Liver (tissue), 9 donors: ENCODE measurements around the gene TAGLN. TPM values are rescaled to one million over a fixed set of nuclear protein-coding genes. Genes with fewer than 3 reads are reported as not detected.

ENCODE experiments used
- DNase-seq: peaks from one replicate; pipeline ENCODE4 v3.0.0-alpha.2; 2017; ENCODE audit warnings: low spot score
- H3K27ac ChIP-seq, 2 donors: one replicate each; pipeline ENCODE4 v1.7.0; 2013; ENCODE audit warnings: inconsistent platforms in 2 of 2, low read length in 2 of 2, control low read depth in 1 of 2, low read depth in 1 of 2, mild to moderate bottlenecking in 1 of 2
- H3K27me3 ChIP-seq, 4 donors: one replicate each; pipeline versions ENCODE4 v1.6.1 to v1.7.0; 2013; ENCODE audit warnings: low read length in 3 of 4, inconsistent platforms in 1 of 4, mild to moderate bottlenecking in 1 of 4, moderate library complexity in 1 of 4; ENCODE audit not compliant: control insufficient read depth in 4 of 4, insufficient read depth in 4 of 4
- H3K36me3 ChIP-seq, 4 donors: one replicate each; pipeline versions ENCODE4 v1.6.1 to v1.7.0; 2013; ENCODE audit warnings: low read length in 3 of 4, mild to moderate bottlenecking in 3 of 4, low read depth in 1 of 4, moderate library complexity in 1 of 4; ENCODE audit not compliant: control insufficient read depth in 4 of 4, insufficient read depth in 3 of 4
- H3K4me1 ChIP-seq, 4 donors: one replicate each; pipeline versions ENCODE4 v1.6.1 to v1.7.0; 2013; ENCODE audit warnings: low read length in 3 of 4, mild to moderate bottlenecking in 3 of 4, moderate library complexity in 1 of 4; ENCODE audit not compliant: control insufficient read depth in 4 of 4, insufficient read depth in 4 of 4
- H3K4me3 ChIP-seq, 3 donors: one replicate each; pipeline versions ENCODE4 v1.6.1 to v1.7.0; 2013; ENCODE audit warnings: low read length in 3 of 3, control low read depth in 1 of 3, low read depth in 1 of 3, mild to moderate bottlenecking in 1 of 3
- H3K9ac ChIP-seq, 2 donors: one replicate each; pipeline ENCODE4 v1.7.0; 2013; ENCODE audit warnings: low read length in 2 of 2, mild to moderate bottlenecking in 2 of 2, moderate library complexity in 2 of 2, control low read depth in 1 of 2, low read depth in 1 of 2
- H3K9me3 ChIP-seq, 4 donors: one replicate each; pipeline versions ENCODE4 v1.6.1 to v1.7.0; 2013; ENCODE audit warnings: low read length in 3 of 4; ENCODE audit not compliant: control insufficient read depth in 4 of 4
- EGR1 ChIP-seq, 2 donors: IDR thresholded peaks; 2 replicates each; pipeline ENCODE4 v1.6.1; 2016 to 2018; ENCODE audit warnings: antibody characterized with exemption in 2 of 2, low read depth in 2 of 2
- FOXA1 ChIP-seq: IDR thresholded peaks from 2 replicates; pipeline ENCODE4 v1.6.1; 2016; ENCODE audit warnings: antibody characterized with exemption
- FOXA2 ChIP-seq: IDR thresholded peaks from 2 replicates; pipeline ENCODE4 v1.6.1; 2016; ENCODE audit warnings: antibody characterized with exemption
- GABPA ChIP-seq, 2 donors: IDR thresholded peaks in 1 of 2; conservative IDR thresholded peaks in 1 of 2; 2 replicates each; pipeline ENCODE4 v1.6.1; 2016; ENCODE audit warnings: antibody characterized with exemption in 2 of 2, mild to moderate bottlenecking in 1 of 2, moderate library complexity in 1 of 2
- HNF4A ChIP-seq, 2 donors: conservative IDR thresholded peaks; 2 replicates each; pipeline ENCODE4 v1.6.1; 2016; ENCODE audit warnings: antibody characterized with exemption in 2 of 2, mild to moderate bottlenecking in 2 of 2
- HNF4G ChIP-seq: IDR thresholded peaks from 2 replicates; pipeline ENCODE4 v1.6.1; 2016; ENCODE audit warnings: antibody characterized with exemption
- JUND ChIP-seq, 2 donors: IDR thresholded peaks; 2 replicates each; pipeline ENCODE4 v1.6.1; 2016; ENCODE audit warnings: antibody characterized with exemption in 2 of 2
- NR2F2 ChIP-seq: IDR thresholded peaks from 2 replicates; pipeline ENCODE4 v1.6.1; 2016; ENCODE audit warnings: antibody characterized with exemption
- RAD21 ChIP-seq, 2 donors: IDR thresholded peaks; 2 replicates each; pipeline ENCODE4 v1.6.1; 2016; ENCODE audit warnings: antibody characterized with exemption in 2 of 2, mild to moderate bottlenecking in 2 of 2
- RXRA ChIP-seq, 2 donors: IDR thresholded peaks; 2 replicates each; pipeline ENCODE4 v1.6.1; 2017 to 2018; ENCODE audit warnings: antibody characterized with exemption in 2 of 2, mild to moderate bottlenecking in 1 of 2
- SP1 ChIP-seq: IDR thresholded peaks from 2 replicates; pipeline ENCODE4 v1.6.1; 2018; ENCODE audit warnings: antibody characterized with exemption, mild to moderate bottlenecking
- TAF1 ChIP-seq: conservative IDR thresholded peaks from 2 replicates; pipeline ENCODE4 v1.6.1; 2016; ENCODE audit warnings: antibody characterized with exemption, mild to moderate bottlenecking
- YY1 ChIP-seq: IDR thresholded peaks from 2 replicates; pipeline ENCODE4 v1.6.1; 2016; ENCODE audit warnings: antibody characterized with exemption, mild to moderate bottlenecking
- WGBS: extraction: QIAGEN DNeasy Blood & Tissue Kit; methylation state at CpG from one replicate; pipeline ENCODE4 v1.1.7; 2013; 5-methylcytosine and 5-hydroxymethylcytosine counted together
- polyA plus RNA-seq, 2 donors: library from polyadenylated mRNA; stranded (reverse) in 1 of 2; unstranded in 1 of 2; fragments of 200-250 nt in 1 of 2; fragments of >200 nt in 1 of 2; fragmentation: Nextera tagmentation in 1 of 2; extraction: Ambion mirVana in 1 of 2; gene quantifications; one replicate each; pipeline versions ENCODE4 v1.2.1 to v1.2.3, GENCODE V29; 2013 to 2015
- total RNA-seq, 2 donors: library from RNA; depleted of rRNA; stranded (reverse); fragments of >200 nt; gene quantifications; one replicate each; pipeline ENCODE4 v1.2.3, GENCODE V29; 2014
- TF ChIP-seq, protein P1 (sequence below): IDR thresholded peaks from 2 replicates; pipeline ENCODE4 v1.6.1; 2016; ENCODE audit warnings: antibody characterized with exemption
- TF ChIP-seq, protein P2 (sequence below): IDR thresholded peaks from 2 replicates; pipeline ENCODE4 v1.6.1; 2016; ENCODE audit warnings: antibody characterized with exemption
- TF ChIP-seq, protein P3 (sequence below): IDR thresholded peaks from 2 replicates; pipeline ENCODE4 v1.6.1; 2016; ENCODE audit warnings: antibody characterized with exemption, mild to moderate bottlenecking
- TF ChIP-seq, protein P4 (sequence below): fragments of 150-350 bp; IDR thresholded peaks from 2 replicates; pipeline ENCODE4 v1.5.1; 2017; ENCODE audit warnings: improper control_type of control experiment, low read depth, low read length; ENCODE audit not compliant: missing input control
- TF ChIP-seq, protein P5 (sequence below): IDR thresholded peaks from 2 replicates; pipeline ENCODE4 v1.6.1; 2016; ENCODE audit warnings: antibody characterized with exemption
- donor health status: healthy.
- donor health status: healthy.
- donor health status: healthy.
- donor health status: healthy.
- donor health status: healthy.

TAGLN gene
- total and polyA plus RNA-seq, 4 donors: 7.4 to 309 (median 96.2) TPM

DNA sequence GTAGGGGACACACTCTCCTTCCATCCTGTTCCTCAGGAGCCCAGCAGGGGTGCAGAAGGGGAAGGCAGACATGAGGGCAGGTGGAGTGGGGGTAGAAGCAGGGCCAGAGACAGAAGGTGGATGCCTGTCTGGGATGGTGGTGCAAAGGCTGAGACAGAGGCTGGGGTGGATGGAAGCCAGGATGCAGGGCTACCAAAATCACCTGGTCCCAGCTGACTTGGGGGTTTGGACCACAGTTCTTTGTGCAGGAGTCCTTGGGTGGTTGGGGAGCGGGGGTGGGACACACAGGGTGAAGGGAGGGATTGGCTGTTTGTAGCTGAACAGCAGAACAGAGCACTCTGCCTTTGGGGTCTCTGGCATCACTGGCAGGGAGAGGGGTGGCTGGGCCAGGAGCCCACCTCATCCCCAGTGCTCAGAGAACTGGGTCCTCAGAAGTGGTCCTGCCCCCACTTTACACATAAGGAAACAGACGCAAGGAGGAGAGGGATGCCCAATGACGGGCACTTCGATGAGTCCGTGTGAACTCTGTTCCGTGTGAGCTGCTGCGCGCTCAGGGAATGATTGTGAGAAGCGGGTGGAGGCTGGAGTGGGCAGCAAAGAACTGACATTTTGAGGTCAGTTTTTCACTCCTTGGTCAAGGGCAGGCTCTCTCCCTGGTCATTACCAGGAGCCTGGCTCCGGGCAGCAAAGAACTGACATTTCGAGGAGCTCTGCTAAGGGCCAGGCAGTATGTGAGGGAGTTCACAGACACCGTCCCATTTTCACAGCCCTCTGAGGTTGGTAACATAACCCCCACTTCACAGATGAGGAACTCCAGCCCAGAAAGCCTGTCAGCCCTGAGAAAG lies 1.9 kb downstream of the TAGLN start:
- H3K9me3 ChIP-seq: no peaks in the 10 kb centered on the region
- peaks cover 0 to 21% (median 6%) of the 10 kb centered on the region in 4 donors for H3K36me3 ChIP-seq
- no peak for TF ChIP-seq NR2F2
- TF ChIP-seq HNF4G: no peak
- TF ChIP-seq, protein P1, sequence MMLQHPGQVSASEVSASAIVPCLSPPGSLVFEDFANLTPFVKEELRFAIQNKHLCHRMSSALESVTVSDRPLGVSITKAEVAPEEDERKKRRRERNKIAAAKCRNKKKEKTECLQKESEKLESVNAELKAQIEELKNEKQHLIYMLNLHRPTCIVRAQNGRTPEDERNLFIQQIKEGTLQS: no peak
- no peak for TF ChIP-seq RXRA (IDR thresholded peaks at IDR 0.05)
- no peak for TF ChIP-seq JUND (IDR thresholded peaks at IDR 0.05)
- TF ChIP-seq TAF1: no peak
- TF ChIP-seq EGR1 (IDR thresholded peaks at IDR 0.05; ENCODE audit: low read depth in 2 of 2): no peak
- TF ChIP-seq YY1: no peak
- no peak for TF ChIP-seq HNF4A (conservative IDR thresholded peaks at IDR 0.05)
- TF ChIP-seq, protein P2, sequence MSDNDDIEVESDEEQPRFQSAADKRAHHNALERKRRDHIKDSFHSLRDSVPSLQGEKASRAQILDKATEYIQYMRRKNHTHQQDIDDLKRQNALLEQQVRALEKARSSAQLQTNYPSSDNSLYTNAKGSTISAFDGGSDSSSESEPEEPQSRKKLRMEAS: no peak
- no peak for TF ChIP-seq RAD21 (IDR thresholded peaks at IDR 0.05)
- TF ChIP-seq, protein P3, sequence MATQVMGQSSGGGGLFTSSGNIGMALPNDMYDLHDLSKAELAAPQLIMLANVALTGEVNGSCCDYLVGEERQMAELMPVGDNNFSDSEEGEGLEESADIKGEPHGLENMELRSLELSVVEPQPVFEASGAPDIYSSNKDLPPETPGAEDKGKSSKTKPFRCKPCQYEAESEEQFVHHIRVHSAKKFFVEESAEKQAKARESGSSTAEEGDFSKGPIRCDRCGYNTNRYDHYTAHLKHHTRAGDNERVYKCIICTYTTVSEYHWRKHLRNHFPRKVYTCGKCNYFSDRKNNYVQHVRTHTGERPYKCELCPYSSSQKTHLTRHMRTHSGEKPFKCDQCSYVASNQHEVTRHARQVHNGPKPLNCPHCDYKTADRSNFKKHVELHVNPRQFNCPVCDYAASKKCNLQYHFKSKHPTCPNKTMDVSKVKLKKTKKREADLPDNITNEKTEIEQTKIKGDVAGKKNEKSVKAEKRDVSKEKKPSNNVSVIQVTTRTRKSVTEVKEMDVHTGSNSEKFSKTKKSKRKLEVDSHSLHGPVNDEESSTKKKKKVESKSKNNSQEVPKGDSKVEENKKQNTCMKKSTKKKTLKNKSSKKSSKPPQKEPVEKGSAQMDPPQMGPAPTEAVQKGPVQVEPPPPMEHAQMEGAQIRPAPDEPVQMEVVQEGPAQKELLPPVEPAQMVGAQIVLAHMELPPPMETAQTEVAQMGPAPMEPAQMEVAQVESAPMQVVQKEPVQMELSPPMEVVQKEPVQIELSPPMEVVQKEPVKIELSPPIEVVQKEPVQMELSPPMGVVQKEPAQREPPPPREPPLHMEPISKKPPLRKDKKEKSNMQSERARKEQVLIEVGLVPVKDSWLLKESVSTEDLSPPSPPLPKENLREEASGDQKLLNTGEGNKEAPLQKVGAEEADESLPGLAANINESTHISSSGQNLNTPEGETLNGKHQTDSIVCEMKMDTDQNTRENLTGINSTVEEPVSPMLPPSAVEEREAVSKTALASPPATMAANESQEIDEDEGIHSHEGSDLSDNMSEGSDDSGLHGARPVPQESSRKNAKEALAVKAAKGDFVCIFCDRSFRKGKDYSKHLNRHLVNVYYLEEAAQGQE: no peak
- no peaks in the 10 kb centered on the region for H3K27me3 ChIP-seq
- no peak for DNase-seq
- peak overlapping the region; percentile 9 to 14 (median 12) for H3K4me3 ChIP-seq
- no peaks in the 10 kb centered on the region for H3K4me1 ChIP-seq
- H3K9ac ChIP-seq: no peak overlapping the region
- WGBS: 82% methylated on average over 12 of the region's 12 CpGs
- peak overlapping the region; percentile 15 to 34 for H3K27ac ChIP-seq

DNA sequence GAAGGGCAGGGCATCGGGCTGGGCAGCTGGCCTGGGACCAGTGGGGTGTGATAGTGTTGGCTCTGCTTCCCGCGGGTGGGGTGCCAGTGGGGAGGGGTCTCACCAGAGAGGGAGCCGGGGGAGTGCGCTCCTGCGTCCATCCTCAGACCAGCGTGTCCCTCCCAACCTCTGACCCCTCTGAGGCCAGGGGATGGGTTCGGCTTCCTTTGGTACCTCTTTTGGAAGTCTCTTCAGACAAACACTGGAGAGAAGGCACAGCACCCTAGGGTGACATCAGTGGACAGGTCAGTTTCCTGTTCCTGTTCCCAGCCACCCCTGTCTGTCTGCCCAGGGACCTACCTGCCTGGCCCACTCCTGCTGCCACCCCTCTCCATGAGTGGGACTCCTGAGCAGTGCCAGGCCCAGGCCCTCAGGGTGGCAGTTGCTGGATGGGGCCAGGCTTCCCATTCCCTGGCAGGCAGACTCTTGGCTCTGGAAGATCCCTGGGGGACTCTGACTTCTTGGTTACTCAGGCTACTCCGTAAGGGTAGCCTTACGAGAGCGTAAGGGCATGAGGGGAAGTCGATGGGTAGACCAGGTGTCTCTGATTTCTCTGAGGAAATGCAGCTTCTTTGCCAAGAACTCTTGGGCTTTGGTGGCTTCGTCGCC lies 2.6 kb downstream of the TAGLN start:
- no peaks in the 10 kb centered on the region for H3K9me3 ChIP-seq
- 77% methylated on average over 14 of the region's 14 CpGs for WGBS
- H3K27ac ChIP-seq: peak overlapping the region; percentile 15 to 29
- no peak overlapping the region for H3K9ac ChIP-seq
- peak overlapping the region in 1 of 3 donors; percentile 17 for H3K4me3 ChIP-seq
- H3K27me3 ChIP-seq: no peaks in the 10 kb centered on the region
- peaks cover 0 to 21% (median 5%) of the 10 kb centered on the region in 4 donors for H3K36me3 ChIP-seq
- no peak for DNase-seq
- H3K4me1 ChIP-seq: no peaks in the 10 kb centered on the region
- TF ChIP-seq GABPA (IDR thresholded peaks at IDR 0.05 in 1 of 2, conservative IDR thresholded peaks at IDR 0.05 in 1 of 2) (no peak), SP1 (no peak), NR2F2 (no peak), FOXA2 (no peak), YY1 (no peak), FOXA1 (no peak), TAF1 (no peak), RXRA (IDR thresholded peaks at IDR 0.05) (no peak), EGR1 (IDR thresholded peaks at IDR 0.05; ENCODE audit: low read depth in 2 of 2) (no peak)
- TF ChIP-seq, protein P2: no peak
- TF ChIP-seq, protein P4, sequence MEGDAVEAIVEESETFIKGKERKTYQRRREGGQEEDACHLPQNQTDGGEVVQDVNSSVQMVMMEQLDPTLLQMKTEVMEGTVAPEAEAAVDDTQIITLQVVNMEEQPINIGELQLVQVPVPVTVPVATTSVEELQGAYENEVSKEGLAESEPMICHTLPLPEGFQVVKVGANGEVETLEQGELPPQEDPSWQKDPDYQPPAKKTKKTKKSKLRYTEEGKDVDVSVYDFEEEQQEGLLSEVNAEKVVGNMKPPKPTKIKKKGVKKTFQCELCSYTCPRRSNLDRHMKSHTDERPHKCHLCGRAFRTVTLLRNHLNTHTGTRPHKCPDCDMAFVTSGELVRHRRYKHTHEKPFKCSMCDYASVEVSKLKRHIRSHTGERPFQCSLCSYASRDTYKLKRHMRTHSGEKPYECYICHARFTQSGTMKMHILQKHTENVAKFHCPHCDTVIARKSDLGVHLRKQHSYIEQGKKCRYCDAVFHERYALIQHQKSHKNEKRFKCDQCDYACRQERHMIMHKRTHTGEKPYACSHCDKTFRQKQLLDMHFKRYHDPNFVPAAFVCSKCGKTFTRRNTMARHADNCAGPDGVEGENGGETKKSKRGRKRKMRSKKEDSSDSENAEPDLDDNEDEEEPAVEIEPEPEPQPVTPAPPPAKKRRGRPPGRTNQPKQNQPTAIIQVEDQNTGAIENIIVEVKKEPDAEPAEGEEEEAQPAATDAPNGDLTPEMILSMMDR: no peak
- TF ChIP-seq, protein P5, sequence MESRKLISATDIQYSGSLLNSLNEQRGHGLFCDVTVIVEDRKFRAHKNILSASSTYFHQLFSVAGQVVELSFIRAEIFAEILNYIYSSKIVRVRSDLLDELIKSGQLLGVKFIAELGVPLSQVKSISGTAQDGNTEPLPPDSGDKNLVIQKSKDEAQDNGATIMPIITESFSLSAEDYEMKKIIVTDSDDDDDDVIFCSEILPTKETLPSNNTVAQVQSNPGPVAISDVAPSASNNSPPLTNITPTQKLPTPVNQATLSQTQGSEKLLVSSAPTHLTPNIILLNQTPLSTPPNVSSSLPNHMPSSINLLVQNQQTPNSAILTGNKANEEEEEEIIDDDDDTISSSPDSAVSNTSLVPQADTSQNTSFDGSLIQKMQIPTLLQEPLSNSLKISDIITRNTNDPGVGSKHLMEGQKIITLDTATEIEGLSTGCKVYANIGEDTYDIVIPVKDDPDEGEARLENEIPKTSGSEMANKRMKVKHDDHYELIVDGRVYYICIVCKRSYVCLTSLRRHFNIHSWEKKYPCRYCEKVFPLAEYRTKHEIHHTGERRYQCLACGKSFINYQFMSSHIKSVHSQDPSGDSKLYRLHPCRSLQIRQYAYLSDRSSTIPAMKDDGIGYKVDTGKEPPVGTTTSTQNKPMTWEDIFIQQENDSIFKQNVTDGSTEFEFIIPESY: no peak
- TF ChIP-seq, protein P3: no peak
